GM19455 (cell line): ENCODE measurements around the gene MOCOS.
"Not testable (repeated sequence)": the region's sequence is repeated elsewhere in the genome, so short reads cannot be mapped to it uniquely, and the experiment has no call there.

Experiments
- ATAC-seq: cut with Tn5 transposase; IDR thresholded peaks from one replicate; pipeline ENCODE4 v1.9.1; 2021; ENCODE audit not compliant: unreplicated experiment

The MOCOS gene, protein sequence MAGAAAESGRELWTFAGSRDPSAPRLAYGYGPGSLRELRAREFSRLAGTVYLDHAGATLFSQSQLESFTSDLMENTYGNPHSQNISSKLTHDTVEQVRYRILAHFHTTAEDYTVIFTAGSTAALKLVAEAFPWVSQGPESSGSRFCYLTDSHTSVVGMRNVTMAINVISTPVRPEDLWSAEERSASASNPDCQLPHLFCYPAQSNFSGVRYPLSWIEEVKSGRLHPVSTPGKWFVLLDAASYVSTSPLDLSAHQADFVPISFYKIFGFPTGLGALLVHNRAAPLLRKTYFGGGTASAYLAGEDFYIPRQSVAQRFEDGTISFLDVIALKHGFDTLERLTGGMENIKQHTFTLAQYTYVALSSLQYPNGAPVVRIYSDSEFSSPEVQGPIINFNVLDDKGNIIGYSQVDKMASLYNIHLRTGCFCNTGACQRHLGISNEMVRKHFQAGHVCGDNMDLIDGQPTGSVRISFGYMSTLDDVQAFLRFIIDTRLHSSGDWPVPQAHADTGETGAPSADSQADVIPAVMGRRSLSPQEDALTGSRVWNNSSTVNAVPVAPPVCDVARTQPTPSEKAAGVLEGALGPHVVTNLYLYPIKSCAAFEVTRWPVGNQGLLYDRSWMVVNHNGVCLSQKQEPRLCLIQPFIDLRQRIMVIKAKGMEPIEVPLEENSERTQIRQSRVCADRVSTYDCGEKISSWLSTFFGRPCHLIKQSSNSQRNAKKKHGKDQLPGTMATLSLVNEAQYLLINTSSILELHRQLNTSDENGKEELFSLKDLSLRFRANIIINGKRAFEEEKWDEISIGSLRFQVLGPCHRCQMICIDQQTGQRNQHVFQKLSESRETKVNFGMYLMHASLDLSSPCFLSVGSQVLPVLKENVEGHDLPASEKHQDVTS

DNA sequence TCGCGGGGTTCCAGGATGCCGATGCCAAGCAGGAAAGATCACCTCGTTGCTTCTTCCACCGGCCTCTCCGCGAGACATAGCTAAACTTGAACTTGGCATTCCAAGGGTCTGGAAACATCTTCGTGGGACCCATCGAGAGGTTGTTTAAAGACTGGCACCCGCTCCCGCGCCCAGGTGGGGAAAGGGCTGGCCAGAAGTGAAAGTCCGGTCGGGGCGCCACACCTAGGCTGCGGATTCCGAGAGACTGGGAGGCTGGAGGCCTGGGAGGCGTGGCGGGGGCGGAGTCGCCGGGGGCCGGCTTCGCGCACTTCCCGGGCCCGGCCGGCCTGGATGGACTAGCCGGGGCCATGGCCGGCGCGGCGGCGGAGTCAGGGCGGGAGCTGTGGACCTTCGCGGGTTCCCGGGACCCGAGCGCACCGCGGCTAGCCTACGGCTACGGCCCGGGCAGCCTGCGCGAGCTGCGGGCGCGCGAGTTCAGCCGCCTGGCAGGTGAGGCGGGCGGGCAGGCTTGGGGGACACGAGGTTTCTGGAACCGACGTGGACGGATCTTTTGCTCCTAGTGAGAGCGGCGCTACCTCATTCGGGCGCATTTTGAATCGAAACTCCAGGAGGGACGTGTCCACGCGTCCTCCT, at the start of gene MOCOS:
Gene MOCOS (plus strand): TSS at position 305 of the 633 bp plus-strand sequence. CDS start 43 bp downstream, at position 348.
- peak; percentile 73 for ATAC-seq

DNA sequence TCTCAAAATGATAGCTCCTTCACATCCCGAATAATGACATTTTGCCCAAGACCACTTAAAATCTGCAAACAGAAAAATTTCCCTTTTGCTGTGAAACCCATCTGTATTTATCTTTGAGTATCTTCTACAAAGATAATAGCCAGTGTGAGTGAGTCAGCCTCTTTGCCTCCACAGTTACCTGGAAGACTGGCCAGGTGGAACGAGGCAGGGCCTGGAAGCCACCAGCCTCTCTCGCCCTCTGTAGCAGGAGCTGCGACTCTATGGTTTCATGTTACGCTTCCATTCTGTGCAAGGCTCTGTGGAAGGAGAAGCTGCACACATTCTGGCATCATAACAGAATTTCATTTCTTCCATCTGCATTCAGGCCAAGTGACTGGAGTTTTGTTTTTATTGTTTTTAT, 48.1 kb upstream of the MOCOS start:
- no peak for ATAC-seq

DNA sequence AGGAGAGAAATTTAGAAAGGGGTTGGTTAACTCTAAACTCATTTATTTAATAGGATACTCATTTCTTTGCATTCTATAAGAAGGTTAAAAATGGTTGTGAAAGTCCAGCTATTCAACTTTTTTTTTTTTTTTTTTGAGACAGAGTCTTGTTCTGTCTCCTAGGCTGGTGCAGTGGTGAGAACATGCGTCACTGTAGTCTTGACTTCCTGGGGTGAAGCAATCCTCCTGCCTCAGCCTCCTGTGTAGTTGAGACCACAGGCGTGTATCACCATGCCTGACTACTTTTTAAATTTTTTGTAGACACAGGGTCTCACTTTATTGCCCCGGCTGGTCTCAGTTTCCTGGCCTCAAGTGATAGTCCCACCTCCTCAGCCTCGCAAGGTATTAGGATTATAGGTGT, 45.7 kb upstream of the MOCOS start:
- ATAC-seq = no peak

DNA sequence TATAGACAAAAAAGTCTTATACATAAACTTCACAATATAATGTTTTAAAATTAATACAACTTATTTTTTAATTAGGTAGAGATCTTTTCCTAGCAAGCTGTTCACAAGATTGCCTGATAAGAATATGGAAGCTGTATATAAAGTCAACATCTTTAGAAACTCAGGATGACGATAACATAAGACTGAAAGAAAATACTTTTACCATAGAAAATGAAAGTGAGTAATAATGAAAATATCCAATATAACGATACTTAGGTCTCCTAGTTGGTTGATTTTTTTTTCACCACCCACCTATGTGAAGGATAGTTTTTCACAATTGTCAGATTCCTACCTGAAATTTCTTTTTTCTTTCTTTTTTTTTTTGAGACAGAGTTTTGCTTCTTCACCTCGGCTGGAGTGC, 44.5 kb upstream of the MOCOS start:
- ATAC-seq = no peak

DNA sequence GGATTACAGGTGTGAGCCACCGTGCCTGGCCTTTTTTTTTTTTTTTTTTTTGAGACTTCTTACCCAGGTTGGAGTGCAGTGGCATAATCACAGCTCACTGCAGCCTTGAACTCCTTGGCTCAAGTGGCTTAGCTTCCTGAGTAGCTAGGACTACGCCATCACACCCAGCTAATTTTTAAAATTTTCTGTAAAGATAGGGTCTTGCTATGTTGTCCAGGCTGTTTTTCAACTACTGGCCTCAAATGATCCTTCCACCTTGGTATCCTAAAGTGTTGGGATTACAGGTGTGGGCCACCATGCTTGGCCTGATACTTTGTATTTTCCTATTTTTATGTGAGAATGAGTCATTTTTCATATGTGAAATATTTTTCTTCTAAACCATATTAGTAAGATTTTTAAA, 43.9 kb upstream of the MOCOS start:
- ATAC-seq = no peak

DNA sequence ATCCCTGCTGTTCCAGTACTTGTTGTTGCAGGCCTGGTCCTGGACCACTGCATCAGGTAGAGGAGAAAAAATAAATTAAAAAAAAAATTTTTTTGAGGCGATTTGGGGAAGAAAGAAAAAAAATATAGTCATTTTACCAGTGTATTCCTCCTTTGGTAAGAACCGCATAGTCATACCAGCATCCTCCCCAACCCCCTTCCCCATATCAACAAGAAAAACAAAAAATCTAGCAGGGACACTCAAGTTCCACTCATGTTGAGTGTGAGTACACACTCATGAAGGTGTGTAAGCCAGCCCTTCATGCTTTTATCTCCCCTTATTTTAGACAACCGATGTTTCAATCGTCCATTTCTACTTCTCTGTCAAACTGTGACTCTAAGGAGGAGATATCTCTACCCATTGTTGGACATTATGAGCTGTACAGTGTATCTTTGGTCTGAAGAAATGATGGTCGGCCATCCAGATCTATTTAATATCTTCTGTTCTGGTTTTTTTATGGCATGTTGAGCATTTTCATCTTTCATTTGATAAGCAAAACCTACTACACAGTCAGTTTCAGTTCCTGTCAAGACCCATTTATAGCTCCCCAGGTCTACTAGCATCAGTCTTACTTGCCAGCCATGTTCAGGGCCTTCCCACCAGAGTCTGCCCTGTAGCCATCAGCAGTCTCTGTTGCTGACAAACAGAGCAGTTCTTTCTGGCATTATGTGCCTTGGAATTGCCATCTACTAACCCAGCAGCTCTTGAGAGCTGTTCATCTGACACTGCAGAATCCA, 37.6 kb upstream of the MOCOS start:
- peak; percentile 94 for ATAC-seq

DNA sequence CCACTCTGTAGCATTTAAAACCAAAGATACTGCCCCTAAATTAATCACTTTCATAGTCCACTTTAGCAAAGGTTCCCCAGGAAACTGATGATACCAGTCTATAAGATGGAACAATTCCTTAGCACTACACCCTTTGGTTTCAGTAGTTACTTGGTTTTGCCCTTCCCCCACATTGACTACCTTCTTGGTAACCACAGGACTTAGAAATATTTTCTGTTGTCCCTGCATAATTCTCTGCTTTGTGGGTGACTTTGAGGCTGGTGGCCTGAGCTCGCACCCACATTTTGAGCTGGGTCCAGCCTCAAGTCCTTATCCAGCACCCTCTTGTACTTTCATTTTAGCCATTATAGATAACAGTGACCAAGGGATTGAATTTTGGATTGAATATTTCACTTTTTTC, 34.5 kb upstream of the MOCOS start:
- no peak for ATAC-seq

DNA sequence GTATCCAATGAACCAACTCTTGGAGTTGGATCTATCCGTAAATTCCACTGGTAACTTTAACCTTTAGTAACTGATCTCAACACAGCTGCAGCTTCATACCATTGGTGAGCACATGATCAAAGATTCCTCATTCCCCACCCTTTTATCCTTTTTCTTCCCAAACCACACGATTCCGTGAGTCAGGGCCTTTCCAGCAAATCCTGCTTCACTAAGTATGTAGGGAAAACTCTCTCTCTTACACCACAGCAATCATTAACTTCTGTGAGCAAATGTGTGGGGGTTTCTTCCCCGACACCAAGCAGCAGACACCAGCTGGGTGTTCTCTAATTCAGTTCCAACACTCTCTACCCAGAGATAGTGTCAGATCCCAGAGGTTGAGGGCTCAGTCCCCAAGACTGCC, 34.1 kb upstream of the MOCOS start:
- ATAC-seq = no peak

DNA sequence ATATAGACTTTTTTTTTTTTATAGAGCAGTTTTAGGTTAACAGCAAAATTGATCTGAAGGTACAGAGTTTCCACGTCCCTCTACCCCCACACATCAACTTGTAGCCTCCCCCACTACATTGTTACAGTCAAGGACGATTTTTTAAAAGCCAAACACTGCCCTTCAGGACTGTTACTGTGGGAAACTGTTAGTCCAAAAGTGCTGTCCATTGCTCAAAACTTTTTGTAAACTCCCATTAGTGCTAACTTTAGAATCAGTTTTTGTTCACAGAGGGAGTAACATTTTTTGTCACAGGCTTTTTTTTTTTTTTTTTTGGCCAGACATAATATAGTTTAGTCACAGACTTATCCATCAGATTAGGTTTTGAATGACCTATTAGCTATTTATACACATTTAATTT, 33.5 kb upstream of the MOCOS start:
- ATAC-seq = no peak

DNA sequence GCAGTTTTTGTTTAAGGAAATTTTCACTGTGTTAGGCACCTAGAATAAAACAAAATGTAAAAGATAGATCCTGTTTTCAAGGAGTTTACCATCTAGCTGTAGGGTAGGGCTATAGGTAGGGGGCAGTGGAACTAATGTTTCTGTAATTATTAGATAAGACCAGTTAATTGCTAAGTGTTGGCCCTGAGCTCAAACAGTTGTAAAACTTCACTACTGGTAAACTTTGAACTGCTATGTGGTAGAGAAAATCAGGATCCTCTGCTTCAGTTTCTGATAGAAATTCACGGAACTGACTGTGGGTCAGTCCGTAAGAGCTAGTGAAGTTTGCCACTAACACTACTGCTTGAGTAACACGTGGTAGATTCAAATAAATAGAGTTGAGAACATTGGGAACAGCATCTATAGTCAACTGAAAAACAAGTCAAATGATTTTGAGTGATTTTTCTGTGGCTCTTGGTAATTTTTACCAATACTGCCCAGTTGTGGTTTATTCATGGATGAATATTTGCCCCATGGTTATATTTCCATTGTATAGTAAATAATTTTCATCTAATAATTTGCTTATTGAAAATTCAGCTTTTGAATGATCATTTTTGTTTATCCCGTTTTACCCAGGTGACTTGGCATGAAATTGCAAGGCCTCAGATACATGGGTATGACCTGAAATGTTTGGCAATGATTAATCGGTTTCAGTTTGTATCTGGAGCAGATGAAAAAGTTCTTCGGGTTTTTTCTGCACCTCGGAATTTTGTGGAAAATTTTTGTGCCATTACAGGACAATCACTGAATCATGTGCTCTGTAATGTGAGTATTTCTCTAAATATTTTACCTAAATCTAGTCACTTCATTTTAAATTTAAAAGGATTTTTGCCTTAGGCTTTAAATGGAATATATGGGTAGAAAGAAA, 31.2 kb upstream of the MOCOS start:
- ATAC-seq = no peak

DNA sequence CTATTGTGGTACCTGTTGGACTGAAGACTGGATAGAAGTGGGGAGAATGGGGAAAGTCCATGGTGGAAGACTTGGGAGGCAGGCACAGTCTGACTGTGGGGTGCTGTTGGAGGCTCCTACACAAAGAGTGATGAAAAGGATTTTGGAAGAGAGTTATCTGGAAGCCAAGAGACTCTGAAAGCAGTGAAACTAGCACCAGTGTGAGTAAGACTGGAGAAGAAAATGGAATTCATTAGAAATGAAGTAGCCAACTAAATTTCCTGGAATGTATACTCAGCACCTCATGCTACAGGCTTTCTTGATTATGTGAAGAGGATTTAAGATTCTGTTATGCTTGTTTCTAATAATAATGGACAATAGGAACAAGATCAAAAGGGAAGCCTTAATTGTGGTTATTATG, 29.9 kb upstream of the MOCOS start:
- ATAC-seq = no peak

DNA sequence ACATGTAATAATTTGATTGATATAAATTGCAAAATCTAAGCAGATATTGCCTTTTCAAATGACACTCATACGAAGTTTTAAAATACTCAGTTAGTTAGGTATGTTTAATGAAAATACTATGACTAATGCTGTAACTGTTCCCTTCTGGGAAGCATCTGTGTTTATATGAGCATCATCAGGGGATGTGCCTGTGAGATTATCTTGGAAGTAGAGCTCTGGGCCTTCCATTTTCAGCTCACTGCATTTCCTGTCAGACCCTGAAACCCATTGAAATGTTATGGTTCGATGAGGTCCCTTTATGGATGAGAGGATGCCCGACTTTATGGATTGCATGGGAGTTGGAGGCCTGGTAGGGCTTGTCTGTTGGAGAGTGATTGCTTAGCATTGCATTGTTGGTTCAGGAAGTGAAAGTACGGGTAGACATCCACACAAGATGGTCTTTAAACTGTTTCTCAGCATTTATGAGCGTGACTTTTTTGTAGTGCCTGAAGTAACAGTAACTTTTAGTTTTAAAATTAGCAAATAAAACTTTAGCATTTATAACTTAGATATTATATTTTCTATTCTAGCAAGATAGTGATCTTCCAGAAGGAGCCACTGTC, 28.9 kb upstream of the MOCOS start:
- no peak for ATAC-seq

DNA sequence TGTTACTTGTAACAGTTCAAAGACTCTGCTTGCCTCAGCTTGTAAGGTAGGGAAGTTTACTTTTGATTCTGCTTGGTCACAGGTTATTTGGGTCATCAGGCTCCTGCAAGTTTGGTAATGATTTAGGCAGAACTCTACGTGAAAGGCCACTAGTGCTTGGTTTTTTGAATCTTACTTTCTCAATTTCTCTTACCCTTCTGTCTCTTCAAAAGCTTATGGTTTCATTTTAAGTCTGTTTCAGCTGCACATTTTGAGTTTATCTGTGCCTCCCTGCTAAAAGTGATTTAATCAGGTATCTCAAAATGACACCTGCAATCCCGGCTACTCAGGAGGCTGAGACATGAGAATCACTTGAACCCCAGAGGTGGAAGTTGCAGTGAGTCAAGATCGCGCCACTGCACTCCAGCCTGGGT, 26.3 kb upstream of the MOCOS start:
- no peak for ATAC-seq

DNA sequence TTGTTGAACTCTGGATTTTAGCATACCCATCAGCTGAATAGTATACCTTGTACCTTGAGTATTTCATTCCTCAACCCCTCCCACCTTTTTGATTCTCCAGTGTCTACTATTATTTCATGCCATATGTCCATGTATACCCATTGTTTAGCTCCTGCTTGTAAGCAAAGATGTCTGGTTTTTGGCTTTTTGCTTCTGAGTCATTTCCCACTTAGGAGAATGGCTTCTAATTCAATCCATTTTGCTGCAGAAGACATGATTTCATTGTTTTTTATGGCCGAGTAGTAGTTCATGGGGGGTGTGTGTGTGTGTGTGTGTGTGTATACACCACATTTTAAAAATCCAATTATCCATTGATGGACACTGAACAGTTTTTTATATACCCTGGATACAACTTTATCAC, 24.3 kb upstream of the MOCOS start:
- ATAC-seq = no peak

DNA sequence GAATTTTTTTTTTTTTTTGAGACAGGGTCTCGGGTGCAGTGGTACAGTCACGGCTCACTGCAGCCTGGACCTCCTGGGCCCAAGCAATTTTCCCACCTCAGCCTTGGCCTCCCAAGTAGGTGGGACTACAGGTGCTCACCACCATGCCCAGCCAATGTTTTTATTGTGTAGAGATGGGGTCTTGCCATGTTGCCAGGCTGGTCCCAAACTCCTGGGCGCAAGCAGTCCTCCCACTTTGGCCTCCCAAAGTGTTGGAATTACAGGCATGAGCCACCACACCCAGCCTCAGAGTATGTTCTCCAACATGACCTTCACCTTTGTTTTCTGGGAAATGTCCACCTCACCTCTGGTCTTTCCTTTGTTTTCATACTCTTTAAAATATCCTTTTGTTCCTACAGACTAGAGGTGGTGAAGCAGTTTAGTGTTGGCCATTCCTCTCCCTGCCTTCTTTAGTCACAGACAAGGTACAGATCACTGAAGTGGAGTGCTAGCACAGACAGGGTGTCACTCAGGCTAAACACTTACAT, 19.5 kb upstream of the MOCOS start:
- ATAC-seq = no peak

DNA sequence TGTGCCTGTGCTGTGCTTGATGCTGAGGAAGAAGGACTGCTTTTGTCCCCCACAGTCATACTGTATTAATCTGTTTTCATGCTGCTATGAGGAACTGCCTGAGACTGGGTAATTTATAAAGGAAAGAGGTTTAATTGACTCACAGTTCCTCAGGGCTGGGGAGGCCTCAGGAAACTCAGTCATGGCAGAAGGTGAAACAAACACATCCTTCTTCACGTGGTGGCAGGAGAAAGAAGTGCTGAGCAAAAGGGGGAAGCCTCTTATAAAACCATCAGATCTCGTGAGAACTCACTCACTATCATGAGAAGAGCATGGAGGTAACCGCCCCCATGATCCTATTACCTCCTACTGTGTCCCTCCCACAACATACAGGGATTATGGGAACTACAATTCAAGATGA, 19.0 kb upstream of the MOCOS start:
- ATAC-seq = not testable (repeated sequence)

DNA sequence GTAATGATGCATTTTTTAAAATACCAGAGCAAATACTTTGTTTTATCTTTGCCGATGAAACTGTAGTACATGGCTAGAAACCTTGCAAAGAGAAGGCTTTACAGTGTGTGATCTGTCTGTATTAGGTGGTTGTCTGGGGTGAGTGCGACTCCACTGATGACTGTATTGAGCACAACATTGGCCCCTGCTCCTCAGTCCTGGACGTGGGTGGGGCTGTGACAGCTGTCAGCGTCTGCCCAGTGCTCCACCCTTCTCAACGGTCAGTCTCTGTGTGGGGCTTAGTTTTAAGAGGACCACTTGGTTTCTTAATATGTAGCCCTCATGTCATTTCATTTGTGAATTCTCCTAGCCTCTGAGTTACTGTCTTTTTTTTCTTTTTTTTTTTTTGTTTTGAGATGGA, 17.4 kb upstream of the MOCOS start:
- ATAC-seq = no peak

DNA sequence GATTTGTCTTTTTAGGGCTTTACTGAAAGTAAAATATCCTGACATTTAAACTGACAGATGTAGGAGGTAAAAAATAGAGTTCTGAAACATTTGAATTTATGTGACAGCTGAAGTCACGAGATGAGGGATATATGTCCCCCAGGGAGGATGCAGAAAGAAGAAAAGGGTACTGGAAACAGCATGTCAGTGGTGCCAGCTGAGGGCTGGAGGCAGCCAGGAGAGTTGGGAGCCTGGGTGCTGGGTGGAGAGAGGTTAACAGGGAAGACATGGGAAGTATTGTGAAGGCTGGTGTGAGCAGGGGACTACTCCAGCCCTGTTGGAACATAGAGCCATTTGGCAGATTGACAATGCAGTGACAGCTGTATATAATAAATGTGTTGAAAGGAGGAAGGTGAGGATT, 11.8 kb upstream of the MOCOS start:
- ATAC-seq = no peak

DNA sequence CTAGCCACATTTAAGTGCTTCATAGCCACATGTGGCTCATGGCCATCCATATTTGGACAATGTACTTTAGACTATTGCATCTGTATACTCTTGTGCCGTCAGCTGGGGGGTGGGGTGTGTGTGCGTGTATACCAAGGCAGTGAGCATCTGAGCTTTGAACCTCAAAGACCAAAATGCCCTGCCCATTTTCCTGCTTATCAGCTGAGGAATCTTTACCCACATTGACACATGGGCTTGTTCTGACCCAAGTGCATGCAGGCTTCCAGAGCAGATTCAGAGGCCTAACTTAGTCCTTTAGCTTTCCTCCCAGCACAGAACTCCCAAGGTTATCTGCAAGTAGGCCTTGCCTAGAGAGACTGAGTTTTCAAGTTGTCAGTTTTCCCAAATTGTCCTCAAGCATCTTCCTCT, 11.1 kb upstream of the MOCOS start:
- ATAC-seq = no peak
